Mononuclear cell (primary cell): ENCODE results near the gene CLDN34. TPM values are rescaled to one million over a fixed set of nuclear protein-coding genes. Genes with fewer than 3 reads are reported as not detected.
A peak's percentile ranks its signal among the peaks of the same experiment; 100 is the strongest.

ENCODE experiments used
- H3K27me3 ChIP-seq: 2 replicates; pipeline ENCODE4 v1.6.0; 2011; ENCODE audit warnings: low read length, control low read depth; ENCODE audit not compliant: insufficient read depth
- H3K4me1 ChIP-seq: 2 replicates; pipeline ENCODE4 v1.5.1; 2011; ENCODE audit warnings: mild to moderate bottlenecking, low read length, control low read depth; ENCODE audit not compliant: insufficient read depth
- H3K4me3 ChIP-seq: 2 replicates; pipeline ENCODE4 v1.5.1; 2011; ENCODE audit warnings: mild to moderate bottlenecking, low read length, moderate library complexity
- H3K9me3 ChIP-seq: 2 replicates; pipeline ENCODE4 v1.5.1; 2011; ENCODE audit warnings: low read depth, mild to moderate bottlenecking, control low read depth, low read length
- total RNA-seq: library from RNA; depleted of rRNA; stranded (reverse); fragments of >200 nt; gene quantifications from one replicate; pipeline ENCODE4 v1.2.3, GENCODE V29; 2012

Gene CLDN34
- total RNA-seq, 1 donor: not detected

- no peak overlapping the region for H3K4me3 ChIP-seq
- no peaks in the 10 kb centered on the region for H3K9me3 ChIP-seq
- H3K4me1 ChIP-seq: no peaks in the 10 kb centered on the region
- H3K27me3 ChIP-seq: no peaks in the 10 kb centered on the region
These were observed 30.4 kb downstream of the CLDN34 start for GRCh38 chrX:9997524-9997923.

GRCh38 chrX:10001496-10001895, 34.3 kb downstream of the CLDN34 start:
- Histone ChIP-seq H3K4me1 (no peaks in the 10 kb centered on the region), H3K9me3 (no peaks in the 10 kb centered on the region), H3K27me3 (no peaks in the 10 kb centered on the region), H3K4me3 (no peak overlapping the region)

DNA sequence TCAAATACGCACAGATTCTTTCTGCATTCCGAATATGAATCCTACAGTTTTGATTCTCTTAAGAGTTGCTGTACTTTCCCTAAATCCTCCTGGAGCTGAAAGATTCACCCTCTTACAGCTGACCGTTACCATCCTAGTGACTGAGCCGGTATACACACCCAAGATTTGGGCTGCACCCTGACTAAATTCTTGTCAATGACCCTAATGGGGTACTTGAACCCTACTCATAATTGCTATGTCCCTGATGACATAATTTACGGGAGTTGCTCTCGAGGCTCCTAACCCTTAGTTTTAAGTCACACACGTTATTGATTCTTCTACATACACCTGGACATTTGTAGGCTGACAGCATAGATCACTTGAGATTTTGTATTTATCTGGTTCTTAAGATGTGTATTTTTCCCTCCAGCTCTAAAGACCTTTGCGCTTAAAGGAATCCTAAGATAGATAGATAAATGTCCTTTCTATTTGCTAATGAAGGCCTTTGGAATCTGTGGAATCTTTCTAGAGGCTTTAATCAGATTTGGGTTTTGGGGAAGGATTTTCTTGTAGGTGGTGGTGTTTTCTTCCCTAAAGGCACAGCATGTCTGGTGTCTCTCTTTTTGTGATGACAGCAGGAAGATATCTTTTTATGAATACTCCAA, 37.8 kb downstream of the CLDN34 start:
- H3K27me3 ChIP-seq: no peaks in the 10 kb centered on the region
- no peak overlapping the region for H3K4me3 ChIP-seq
- H3K9me3 ChIP-seq: no peaks in the 10 kb centered on the region
- H3K4me1 ChIP-seq: peaks cover 2% of the 10 kb centered on the region

GRCh38 chrX:10006086-10006485, 38.9 kb downstream of the CLDN34 start:
- Histone ChIP-seq H3K4me1 (peaks cover 13% of the 10 kb centered on the region), H3K4me3 (no peak overlapping the region), H3K27me3 (no peaks in the 10 kb centered on the region), H3K9me3 (no peaks in the 10 kb centered on the region)

DNA sequence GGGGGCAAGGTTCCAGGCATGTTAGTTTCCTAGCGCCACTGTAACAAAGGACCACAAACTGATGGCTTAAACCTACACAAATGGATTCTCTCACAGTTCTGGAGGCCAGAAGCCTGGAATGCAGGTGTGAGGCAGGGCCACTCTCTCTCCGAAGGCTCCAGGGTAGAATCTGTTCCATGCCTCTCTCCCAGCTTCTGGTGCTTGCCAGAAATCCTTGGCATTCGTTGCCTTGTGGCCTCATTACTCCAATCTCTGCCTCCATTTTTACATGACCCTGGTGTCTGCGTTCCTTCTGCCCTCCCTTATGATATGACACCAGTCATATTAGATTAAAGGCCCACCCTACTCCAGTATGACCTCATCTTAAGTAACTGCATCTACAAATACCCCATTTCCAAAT, 39.6 kb downstream of the CLDN34 start:
- Histone ChIP-seq H3K9me3 (no peaks in the 10 kb centered on the region), H3K4me1 (peaks cover 20% of the 10 kb centered on the region), H3K4me3 (no peak overlapping the region), H3K27me3 (no peaks in the 10 kb centered on the region)

- no peaks in the 10 kb centered on the region for H3K9me3 ChIP-seq
- no peak overlapping the region for H3K4me3 ChIP-seq
- no peaks in the 10 kb centered on the region for H3K27me3 ChIP-seq
- peaks cover 29% of the 10 kb centered on the region for H3K4me1 ChIP-seq
These were observed 40.5 kb downstream of the CLDN34 start for GRCh38 chrX:10007621-10008020.

DNA sequence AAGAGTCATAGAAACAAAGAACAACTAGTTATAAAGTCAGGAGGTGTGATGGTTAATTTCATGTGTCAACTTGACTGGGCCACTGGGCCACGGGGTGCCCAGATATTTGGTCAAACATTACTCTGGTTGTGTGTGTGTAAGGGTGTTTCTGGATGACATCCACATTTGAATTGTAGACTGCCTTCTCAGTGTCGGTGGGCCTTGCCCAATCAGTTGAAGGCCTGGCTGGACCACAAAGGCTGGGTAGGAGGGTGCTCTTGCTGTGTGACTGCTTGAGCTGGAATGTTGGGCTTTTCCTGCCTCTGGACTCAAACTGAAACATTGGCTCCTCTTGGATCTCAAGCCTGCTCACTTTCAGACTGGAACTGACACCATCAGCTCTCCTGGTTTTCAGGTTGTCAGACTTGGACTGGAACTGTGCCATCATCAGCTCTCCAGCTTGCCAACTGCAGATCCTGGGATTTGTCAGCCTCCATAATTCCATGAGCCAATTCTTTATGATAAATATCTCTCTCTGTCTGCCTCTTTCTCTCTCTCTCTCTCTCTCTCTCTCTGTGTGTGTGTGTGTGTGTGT, 41.4 kb downstream of the CLDN34 start:
- H3K4me1 ChIP-seq: peaks cover 29% of the 10 kb centered on the region
- H3K9me3 ChIP-seq: no peaks in the 10 kb centered on the region
- no peak overlapping the region for H3K4me3 ChIP-seq
- H3K27me3 ChIP-seq: no peaks in the 10 kb centered on the region

- Histone ChIP-seq H3K4me3 (no peak overlapping the region), H3K27me3 (no peaks in the 10 kb centered on the region), H3K9me3 (no peaks in the 10 kb centered on the region), H3K4me1 (peaks cover 29% of the 10 kb centered on the region)
These were observed 42.6 kb downstream of the CLDN34 start for GRCh38 chrX:10009741-10010140.

GRCh38 chrX:10010686-10011085, 43.5 kb downstream of the CLDN34 start:
- Histone ChIP-seq H3K4me1 (peaks cover 29% of the 10 kb centered on the region), H3K4me3 (no peak overlapping the region)

DNA sequence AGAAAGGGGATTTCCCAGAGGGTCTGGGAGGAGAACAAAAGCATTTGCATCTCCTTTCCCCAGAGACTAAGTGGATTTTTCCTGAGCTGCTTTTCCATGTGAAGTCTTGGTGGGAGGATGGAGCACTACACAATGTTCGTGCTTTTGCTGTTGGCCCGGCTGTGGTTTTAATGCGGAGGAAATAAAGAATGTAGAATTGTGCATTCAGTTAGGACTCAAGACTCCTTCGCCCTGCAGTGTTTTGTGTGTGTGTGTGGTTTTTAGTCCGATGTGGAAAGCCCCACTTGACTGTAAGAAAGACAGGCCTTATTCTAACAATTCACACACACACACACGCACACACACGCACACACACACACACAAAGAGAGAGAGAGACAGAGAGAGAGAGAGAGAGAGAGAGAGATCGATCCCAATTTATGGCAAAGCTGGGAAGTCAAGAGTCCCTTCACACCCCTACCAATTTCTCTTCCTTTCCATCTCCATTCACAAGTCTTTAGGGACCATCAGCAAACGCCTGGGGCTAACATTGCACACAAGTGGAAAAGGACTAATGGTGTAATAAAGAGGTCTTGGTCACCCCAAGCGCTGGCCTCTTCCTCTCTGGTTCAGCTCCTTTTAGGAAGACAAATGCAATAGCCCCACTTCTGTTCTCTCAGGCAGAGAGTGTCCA, 44.2 kb downstream of the CLDN34 start:
- Histone ChIP-seq H3K9me3 (no peaks in the 10 kb centered on the region), H3K4me3 (no peak overlapping the region), H3K27me3 (no peaks in the 10 kb centered on the region), H3K4me1 (peaks cover 34% of the 10 kb centered on the region)

More at GRCh38 chrX:10010686-10011085, 43.5 kb downstream of the CLDN34 start:
- Histone ChIP-seq H3K9me3 (no peaks in the 10 kb centered on the region), H3K27me3 (no peaks in the 10 kb centered on the region)

- H3K9me3 ChIP-seq: no peaks in the 10 kb centered on the region
- peaks cover 39% of the 10 kb centered on the region for H3K4me1 ChIP-seq
- no peak overlapping the region for H3K4me3 ChIP-seq
- no peaks in the 10 kb centered on the region for H3K27me3 ChIP-seq
These were observed 44.8 kb downstream of the CLDN34 start for GRCh38 chrX:10011991-10012390.

- peak overlapping the region; percentile 43 for H3K4me3 ChIP-seq
- H3K9me3 ChIP-seq: no peaks in the 10 kb centered on the region
- no peaks in the 10 kb centered on the region for H3K27me3 ChIP-seq
- H3K4me1 ChIP-seq: peaks cover 40% of the 10 kb centered on the region
These were observed 47.5 kb downstream of the CLDN34 start for GRCh38 chrX:10014462-10015354.

DNA sequence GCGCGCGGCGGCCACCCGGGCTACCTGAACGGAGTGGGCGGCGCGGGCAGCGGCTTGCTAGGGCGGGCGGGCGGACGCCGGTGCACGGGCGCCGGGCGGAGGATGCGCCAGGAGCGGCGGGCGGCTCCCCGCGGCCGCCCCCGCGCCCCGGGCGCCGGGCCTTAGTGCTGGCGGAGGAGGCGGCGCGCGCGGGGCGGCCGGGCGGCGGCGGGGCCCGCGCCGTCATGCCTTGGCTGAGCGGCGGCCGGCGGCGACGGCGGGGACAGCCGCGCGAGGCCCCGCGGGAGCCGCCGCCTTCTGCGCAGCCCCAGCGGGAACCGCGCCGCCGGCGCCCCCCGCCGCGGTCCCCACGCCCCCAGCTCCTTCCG, 48.2 kb downstream of the CLDN34 start:
- peak overlapping the region; percentile 37 for H3K4me3 ChIP-seq
- H3K4me1 ChIP-seq: peaks cover 34% of the 10 kb centered on the region
- no peaks in the 10 kb centered on the region for H3K9me3 ChIP-seq
- H3K27me3 ChIP-seq: no peaks in the 10 kb centered on the region

DNA sequence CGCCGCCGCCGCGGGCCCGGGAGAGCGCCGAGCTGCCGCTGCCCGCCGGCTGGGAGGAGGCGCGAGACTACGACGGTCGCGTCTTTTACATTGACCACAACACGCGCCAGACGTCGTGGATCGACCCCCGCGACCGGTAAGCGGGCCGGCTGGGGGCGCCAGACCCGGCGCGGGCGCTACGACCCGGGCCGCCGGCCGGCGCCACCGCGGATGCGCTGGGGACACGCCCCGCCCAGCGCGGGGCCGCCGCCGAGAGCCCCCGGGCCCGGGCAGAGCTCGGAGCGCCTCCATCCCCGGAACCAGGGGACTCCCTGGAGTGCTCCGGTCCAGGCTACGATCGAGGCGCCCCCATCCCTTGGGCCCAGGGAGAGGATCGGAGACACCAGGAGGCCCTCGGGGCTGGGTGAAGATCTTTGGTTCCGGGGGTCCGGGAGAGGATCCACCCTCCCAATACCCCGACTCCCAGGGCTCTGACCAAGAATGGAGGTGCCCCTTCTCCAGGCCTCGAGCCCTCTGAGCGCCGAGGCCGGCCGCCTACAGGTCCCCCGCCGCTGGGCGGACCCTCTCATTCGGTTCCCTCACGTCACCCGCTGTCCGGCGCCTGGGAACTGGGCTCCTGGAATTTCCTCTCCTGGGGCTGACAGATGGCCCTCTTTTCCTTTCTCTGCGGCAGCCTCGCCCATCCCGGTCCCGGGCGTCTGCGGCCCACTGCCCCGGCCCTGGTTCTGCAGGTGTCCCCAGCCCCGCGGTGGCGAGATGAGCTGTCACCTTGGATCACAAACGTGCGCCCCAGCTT, 48.8 kb downstream of the CLDN34 start:
- peak overlapping the region; percentile 37 for H3K4me3 ChIP-seq
- no peaks in the 10 kb centered on the region for H3K9me3 ChIP-seq
- H3K27me3 ChIP-seq: no peaks in the 10 kb centered on the region
- peaks cover 28% of the 10 kb centered on the region for H3K4me1 ChIP-seq
